ENCODE data around the gene AFDN.

Gene AFDN

GRCh38 chr6:167794161-167795157 is 32.3 kb upstream of the AFDN start:
- Histone ChIP-seq H3K4ac (ENCODE audit: low read length) (no peak overlapping the region), H3K79me1 (ENCODE audit: low read depth, low read length) (no peaks in the 10 kb centered on the region), H3K4me2 (ENCODE audit: insufficient read depth, low read length, poor library complexity, severe bottlenecking) (no peak overlapping the region), H3K4me3 (ENCODE audit: low read length in 2 of 2) (no peak overlapping the region), H3K36me3 (replicated peaks in 1 of 2; ENCODE audit: control insufficient read depth in 2 of 2, insufficient read depth in 2 of 2, low read length in 2 of 2) (no peaks in the 10 kb centered on the region), H2BK5ac (ENCODE audit: low read length) (no peak overlapping the region), H3K18ac (ENCODE audit: low read length) (peak overlapping the region; percentile 42), H3K4me1 (ENCODE audit: control insufficient read depth in 2 of 2, insufficient read depth in 1 of 2, low read depth in 1 of 2, low read length in 2 of 2) (peaks cover 8 to 12% of the 10 kb centered on the region in 2 donors), H3K23ac (ENCODE audit: low read depth, low read length, poor library complexity) (no peak overlapping the region), H3K9ac (ENCODE audit: low read depth, low read length, poor library complexity) (no peak overlapping the region), H2AK5ac (ENCODE audit: low read depth, low read length) (no peak overlapping the region), H2BK15ac (ENCODE audit: low read length) (no peak overlapping the region), H2AFZ (ENCODE audit: low read length) (no peak overlapping the region), H3K27ac (replicated peaks; ENCODE audit: low read length) (no peak overlapping the region), H2BK120ac (ENCODE audit: low read depth, low read length) (no peak overlapping the region), H4K8ac (ENCODE audit: low read depth, low read length) (no peak overlapping the region), H3K14ac (ENCODE audit: low read length) (no peak overlapping the region), H2BK12ac (ENCODE audit: low read length) (peak overlapping the region; percentile 63), H3K9me3 (replicated peaks in 1 of 2; ENCODE audit: control insufficient read depth in 2 of 2, insufficient read depth in 1 of 2, low read depth in 1 of 2, low read length in 2 of 2) (no peaks in the 10 kb centered on the region), H3K27me3 (ENCODE audit: control insufficient read depth in 3 of 3, insufficient read depth in 3 of 3, low read depth in 1 of 3, low read length in 3 of 3) (no peaks in the 10 kb centered on the region), H4K91ac (ENCODE audit: low read depth, low read length, poor library complexity) (no peak overlapping the region)
- DNase-seq (ENCODE audit: low spot score) = no peak
- WGBS, 2 donors (ENCODE audit: extremely low coverage in 2 of 2, insufficient read length in 2 of 2, insufficient replicate concordance in 1 of 2) = no CpG with 5 or more reads among the region's 18 CpGs

GRCh38 chr6:167795321-167795811 is 31.3 kb upstream of the AFDN start:
- peak overlapping the region; percentile 75 for H3K18ac ChIP-seq (ENCODE audit: low read length)
- WGBS, 2 donors (ENCODE audit: extremely low coverage in 2 of 2, insufficient read length in 2 of 2, insufficient replicate concordance in 1 of 2) = no CpG with 5 or more reads among the region's 17 CpGs
- no peaks in the 10 kb centered on the region for H3K9me3 ChIP-seq (replicated peaks in 1 of 2; ENCODE audit: control insufficient read depth in 2 of 2, insufficient read depth in 1 of 2, low read depth in 1 of 2, low read length in 2 of 2)
- peak overlapping the region; percentile 16 for H2BK5ac ChIP-seq (ENCODE audit: low read length)
- no peak overlapping the region for H2BK12ac ChIP-seq (ENCODE audit: low read length)
- H4K91ac ChIP-seq (ENCODE audit: low read depth, low read length, poor library complexity) = no peak overlapping the region
- H3K23ac ChIP-seq (ENCODE audit: low read depth, low read length, poor library complexity) = peak overlapping the region; percentile 31
- H3K27me3 ChIP-seq (ENCODE audit: control insufficient read depth in 3 of 3, insufficient read depth in 3 of 3, low read depth in 1 of 3, low read length in 3 of 3) = no peaks in the 10 kb centered on the region
- H3K4me3 ChIP-seq (ENCODE audit: low read length in 2 of 2) = no peak overlapping the region
- peak overlapping the region; percentile 33 for H2AK5ac ChIP-seq (ENCODE audit: low read depth, low read length)
- no peak overlapping the region for H3K4ac ChIP-seq (ENCODE audit: low read length)
- peak overlapping the region; percentile 10 for H3K9ac ChIP-seq (ENCODE audit: low read depth, low read length, poor library complexity)
- peak overlapping the region; percentile 73 for H2AFZ ChIP-seq (ENCODE audit: low read length)
- no peak overlapping the region for H2BK120ac ChIP-seq (ENCODE audit: low read depth, low read length)
- DNase-seq (ENCODE audit: low spot score) = no peak
- no peak overlapping the region for H3K4me2 ChIP-seq (ENCODE audit: insufficient read depth, low read length, poor library complexity, severe bottlenecking)
- H3K79me1 ChIP-seq (ENCODE audit: low read depth, low read length) = no peaks in the 10 kb centered on the region
- no peak overlapping the region for H4K8ac ChIP-seq (ENCODE audit: low read depth, low read length)
- no peaks in the 10 kb centered on the region for H3K36me3 ChIP-seq (replicated peaks in 1 of 2; ENCODE audit: control insufficient read depth in 2 of 2, insufficient read depth in 2 of 2, low read length in 2 of 2)
- peak overlapping the region; percentile 99 for H2BK15ac ChIP-seq (ENCODE audit: low read length)
- H3K4me1 ChIP-seq (ENCODE audit: control insufficient read depth in 2 of 2, insufficient read depth in 1 of 2, low read depth in 1 of 2, low read length in 2 of 2) = peaks cover 4 to 10% of the 10 kb centered on the region in 2 donors
- no peak overlapping the region for H3K14ac ChIP-seq (ENCODE audit: low read length)
- H3K27ac ChIP-seq (replicated peaks; ENCODE audit: low read length) = no peak overlapping the region

GRCh38 chr6:167795874-167796191 is 30.9 kb upstream of the AFDN start:
- Histone ChIP-seq H3K27me3 (ENCODE audit: control insufficient read depth in 3 of 3, insufficient read depth in 3 of 3, low read depth in 1 of 3, low read length in 3 of 3) (no peaks in the 10 kb centered on the region), H3K4me1 (ENCODE audit: control insufficient read depth in 2 of 2, insufficient read depth in 1 of 2, low read depth in 1 of 2, low read length in 2 of 2) (peaks cover 4 to 10% of the 10 kb centered on the region in 2 donors), H3K18ac (ENCODE audit: low read length) (peak overlapping the region; percentile 73), H2BK15ac (ENCODE audit: low read length) (peak overlapping the region; percentile 99), H3K4me2 (ENCODE audit: insufficient read depth, low read length, poor library complexity, severe bottlenecking) (no peak overlapping the region), H4K8ac (ENCODE audit: low read depth, low read length) (no peak overlapping the region), H2AK5ac (ENCODE audit: low read depth, low read length) (peak overlapping the region; percentile 33), H2BK120ac (ENCODE audit: low read depth, low read length) (no peak overlapping the region), H3K79me1 (ENCODE audit: low read depth, low read length) (no peaks in the 10 kb centered on the region), H3K4me3 (ENCODE audit: low read length in 2 of 2) (no peak overlapping the region), H2BK5ac (ENCODE audit: low read length) (peak overlapping the region; percentile 16), H4K91ac (ENCODE audit: low read depth, low read length, poor library complexity) (no peak overlapping the region), H3K14ac (ENCODE audit: low read length) (no peak overlapping the region), H2AFZ (ENCODE audit: low read length) (no peak overlapping the region), H3K27ac (replicated peaks; ENCODE audit: low read length) (no peak overlapping the region), H3K23ac (ENCODE audit: low read depth, low read length, poor library complexity) (no peak overlapping the region), H3K9ac (ENCODE audit: low read depth, low read length, poor library complexity) (peak overlapping the region; percentile 10), H3K9me3 (replicated peaks in 1 of 2; ENCODE audit: control insufficient read depth in 2 of 2, insufficient read depth in 1 of 2, low read depth in 1 of 2, low read length in 2 of 2) (no peaks in the 10 kb centered on the region), H3K36me3 (replicated peaks in 1 of 2; ENCODE audit: control insufficient read depth in 2 of 2, insufficient read depth in 2 of 2, low read length in 2 of 2) (no peaks in the 10 kb centered on the region), H3K4ac (ENCODE audit: low read length) (peak overlapping the region; percentile 46), H2BK12ac (ENCODE audit: low read length) (no peak overlapping the region)
- DNase-seq (ENCODE audit: low spot score) = no peak
- no CpG with 5 or more reads among the region's 10 CpGs for WGBS, 2 donors (ENCODE audit: extremely low coverage in 2 of 2, insufficient read length in 2 of 2, insufficient replicate concordance in 1 of 2)

- H3K4me3 ChIP-seq (ENCODE audit: low read length in 2 of 2) = no peak overlapping the region
- no peaks in the 10 kb centered on the region for H3K27me3 ChIP-seq (ENCODE audit: control insufficient read depth in 3 of 3, insufficient read depth in 3 of 3, low read depth in 1 of 3, low read length in 3 of 3)
- H4K8ac ChIP-seq (ENCODE audit: low read depth, low read length) = no peak overlapping the region
- peak overlapping the region; percentile 73 for H3K18ac ChIP-seq (ENCODE audit: low read length)
- no peak for DNase-seq (ENCODE audit: low spot score)
- H2BK120ac ChIP-seq (ENCODE audit: low read depth, low read length) = no peak overlapping the region
- H2AFZ ChIP-seq (ENCODE audit: low read length) = no peak overlapping the region
- H2BK15ac ChIP-seq (ENCODE audit: low read length) = peak overlapping the region; percentile 99
- no peak overlapping the region for H3K14ac ChIP-seq (ENCODE audit: low read length)
- H2AK5ac ChIP-seq (ENCODE audit: low read depth, low read length) = peak overlapping the region; percentile 41
- peak overlapping the region; percentile 16 for H2BK5ac ChIP-seq (ENCODE audit: low read length)
- no peak overlapping the region for H3K27ac ChIP-seq (replicated peaks; ENCODE audit: low read length)
- H3K23ac ChIP-seq (ENCODE audit: low read depth, low read length, poor library complexity) = peak overlapping the region; percentile 32
- no peaks in the 10 kb centered on the region for H3K79me1 ChIP-seq (ENCODE audit: low read depth, low read length)
- no peaks in the 10 kb centered on the region for H3K9me3 ChIP-seq (replicated peaks in 1 of 2; ENCODE audit: control insufficient read depth in 2 of 2, insufficient read depth in 1 of 2, low read depth in 1 of 2, low read length in 2 of 2)
- no CpG with 5 or more reads among the region's 43 CpGs for WGBS, 2 donors (ENCODE audit: extremely low coverage in 2 of 2, insufficient read length in 2 of 2, insufficient replicate concordance in 1 of 2)
- H4K91ac ChIP-seq (ENCODE audit: low read depth, low read length, poor library complexity) = no peak overlapping the region
- H3K36me3 ChIP-seq (replicated peaks in 1 of 2; ENCODE audit: control insufficient read depth in 2 of 2, insufficient read depth in 2 of 2, low read length in 2 of 2) = no peaks in the 10 kb centered on the region
- peaks cover 4 to 10% of the 10 kb centered on the region in 2 donors for H3K4me1 ChIP-seq (ENCODE audit: control insufficient read depth in 2 of 2, insufficient read depth in 1 of 2, low read depth in 1 of 2, low read length in 2 of 2)
- H3K4me2 ChIP-seq (ENCODE audit: insufficient read depth, low read length, poor library complexity, severe bottlenecking) = no peak overlapping the region
- H2BK12ac ChIP-seq (ENCODE audit: low read length) = no peak overlapping the region
- no peak overlapping the region for H3K4ac ChIP-seq (ENCODE audit: low read length)
- no peak overlapping the region for H3K9ac ChIP-seq (ENCODE audit: low read depth, low read length, poor library complexity)
Measured at GRCh38 chr6:167796192-167796981, 30.3 kb upstream of the AFDN start.

Measured in neuronal stem cell (in vitro differentiated cells).